DND-41 (cell line): ENCODE measurements around the gene CDC42EP2.

ENCODE experiments used
- ATAC-seq: fragments of 200-7000 bp; cut with Tn5 transposase; 3 replicates; pipeline ENCODE4 v1.9.1; 2021; ENCODE audit warnings: low read depth; ENCODE audit not compliant: insufficient read depth
- DNase-seq: peaks from one replicate; pipeline ENCODE4 v3.0.0-alpha.2; 2020
- H2AFZ ChIP-seq: 2 replicates; pipeline ENCODE4 v1.6.0; 2012; ENCODE audit warnings: low read depth, low read length
- H3K27ac ChIP-seq: 2 replicates; pipeline ENCODE4 v1.5.1; 2012; ENCODE audit warnings: low read length, inconsistent platforms
- H3K27me3 ChIP-seq: fragments of 200-600 bp; sonication (generic); 2 replicates; pipeline ENCODE4 v1.6.0; 2012; ENCODE audit warnings: low read length, mild to moderate bottlenecking, inconsistent platforms; ENCODE audit not compliant: insufficient read depth, poor library complexity
- H3K36me3 ChIP-seq: 2 replicates; pipeline ENCODE4 v1.5.1; 2012; ENCODE audit warnings: low read length, inconsistent platforms; ENCODE audit not compliant: insufficient read depth
- H3K4me1 ChIP-seq: 2 replicates; pipeline ENCODE4 v1.5.1; 2012; ENCODE audit warnings: mild to moderate bottlenecking, low read length; ENCODE audit not compliant: insufficient read depth
- H3K4me2 ChIP-seq: 2 replicates; pipeline ENCODE4 v1.6.0; 2012; ENCODE audit warnings: mild to moderate bottlenecking, moderate library complexity, low read length, inconsistent platforms; ENCODE audit not compliant: insufficient read depth
- H3K4me3 ChIP-seq, 2 experiments: fragments of 200-600 bp in 1 of 2; shearing (Covaris generic) in 1 of 2; 2 replicates each; pipeline ENCODE4 v1.5.1; 2012 to 2016; ENCODE audit warnings: inconsistent platforms in 2 of 2, low read length in 2 of 2, mild to moderate bottlenecking in 2 of 2, low read depth in 1 of 2, moderate library complexity in 1 of 2
- H3K79me2 ChIP-seq: 2 replicates; pipeline ENCODE4 v1.6.0; 2012; ENCODE audit warnings: low read length, inconsistent platforms; ENCODE audit not compliant: insufficient read depth
- H3K9ac ChIP-seq: 2 replicates; pipeline ENCODE4 v1.6.0; 2012; ENCODE audit warnings: low read depth, mild to moderate bottlenecking, inconsistent platforms, low read length, moderate library complexity
- H3K9me3 ChIP-seq: 2 replicates; pipeline ENCODE4 v1.5.1; 2012; ENCODE audit warnings: low read length, moderate library complexity, mild to moderate bottlenecking, inconsistent platforms; ENCODE audit not compliant: insufficient read depth, severe bottlenecking
- H4K20me1 ChIP-seq: 2 replicates; pipeline ENCODE4 v1.6.0; 2012; ENCODE audit warnings: low read length; ENCODE audit not compliant: insufficient read depth
- EZH2 ChIP-seq: IDR thresholded peaks from 3 replicates; pipeline ENCODE4 v1.6.1; 2012; ENCODE audit warnings: borderline replicate concordance, low read depth, mild to moderate bottlenecking, moderate library complexity, low read length, inconsistent platforms; ENCODE audit not compliant: severe bottlenecking
- TF ChIP-seq, protein P1 (sequence below): IDR thresholded peaks from 2 replicates; pipeline ENCODE4 v1.5.1; 2012; ENCODE audit warnings: borderline replicate concordance, low read length, moderate library complexity, mild to moderate bottlenecking; ENCODE audit not compliant: poor library complexity, severe bottlenecking; ENCODE audit errors: extremely low read depth

Gene CDC42EP2

GRCh38 chr11:65307298-65308229 is 7.1 kb upstream of the CDC42EP2 start:
- no peak overlapping the region for H3K27ac ChIP-seq
- no peak for TF ChIP-seq EZH2
- TF ChIP-seq, protein P1, sequence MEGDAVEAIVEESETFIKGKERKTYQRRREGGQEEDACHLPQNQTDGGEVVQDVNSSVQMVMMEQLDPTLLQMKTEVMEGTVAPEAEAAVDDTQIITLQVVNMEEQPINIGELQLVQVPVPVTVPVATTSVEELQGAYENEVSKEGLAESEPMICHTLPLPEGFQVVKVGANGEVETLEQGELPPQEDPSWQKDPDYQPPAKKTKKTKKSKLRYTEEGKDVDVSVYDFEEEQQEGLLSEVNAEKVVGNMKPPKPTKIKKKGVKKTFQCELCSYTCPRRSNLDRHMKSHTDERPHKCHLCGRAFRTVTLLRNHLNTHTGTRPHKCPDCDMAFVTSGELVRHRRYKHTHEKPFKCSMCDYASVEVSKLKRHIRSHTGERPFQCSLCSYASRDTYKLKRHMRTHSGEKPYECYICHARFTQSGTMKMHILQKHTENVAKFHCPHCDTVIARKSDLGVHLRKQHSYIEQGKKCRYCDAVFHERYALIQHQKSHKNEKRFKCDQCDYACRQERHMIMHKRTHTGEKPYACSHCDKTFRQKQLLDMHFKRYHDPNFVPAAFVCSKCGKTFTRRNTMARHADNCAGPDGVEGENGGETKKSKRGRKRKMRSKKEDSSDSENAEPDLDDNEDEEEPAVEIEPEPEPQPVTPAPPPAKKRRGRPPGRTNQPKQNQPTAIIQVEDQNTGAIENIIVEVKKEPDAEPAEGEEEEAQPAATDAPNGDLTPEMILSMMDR: no peak
- no peak overlapping the region for H3K9ac ChIP-seq
- H2AFZ ChIP-seq: no peak overlapping the region
- no peak overlapping the region for H3K4me3 ChIP-seq
- no peak; the same call in 2 of the 3 replicates for ATAC-seq
- H3K36me3 ChIP-seq: peaks cover 28% of the 10 kb centered on the region
- H4K20me1 ChIP-seq: peaks cover 14% of the 10 kb centered on the region; the same call in 1 of the 2 replicates
- no peaks in the 10 kb centered on the region for H3K9me3 ChIP-seq
- H3K79me2 ChIP-seq: no peaks in the 10 kb centered on the region
- DNase-seq: no peak
- no peaks in the 10 kb centered on the region for H3K4me1 ChIP-seq
- H3K4me2 ChIP-seq: no peak overlapping the region
- H3K27me3 ChIP-seq: no peaks in the 10 kb centered on the region

- Histone ChIP-seq H3K79me2 (no peaks in the 10 kb centered on the region), H3K9ac (no peak overlapping the region), H3K27me3 (no peaks in the 10 kb centered on the region), H3K4me3 (no peak overlapping the region), H4K20me1 (peaks cover 14% of the 10 kb centered on the region; the same call in 1 of the 2 replicates), H3K9me3 (no peaks in the 10 kb centered on the region), H3K36me3 (peaks cover 22% of the 10 kb centered on the region), H3K4me2 (no peak overlapping the region), H3K27ac (no peak overlapping the region), H3K4me1 (no peaks in the 10 kb centered on the region), H2AFZ (no peak overlapping the region)
- DNase-seq (no peak), ATAC-seq (0 out of 3 replicates have a peak, but pooled peaks have one; percentile 17)
- TF ChIP-seq, protein P1: no peak
- TF ChIP-seq EZH2: no peak
Observed at GRCh38 chr11:65308281-65308891, 6.3 kb upstream of the CDC42EP2 start.

DNA sequence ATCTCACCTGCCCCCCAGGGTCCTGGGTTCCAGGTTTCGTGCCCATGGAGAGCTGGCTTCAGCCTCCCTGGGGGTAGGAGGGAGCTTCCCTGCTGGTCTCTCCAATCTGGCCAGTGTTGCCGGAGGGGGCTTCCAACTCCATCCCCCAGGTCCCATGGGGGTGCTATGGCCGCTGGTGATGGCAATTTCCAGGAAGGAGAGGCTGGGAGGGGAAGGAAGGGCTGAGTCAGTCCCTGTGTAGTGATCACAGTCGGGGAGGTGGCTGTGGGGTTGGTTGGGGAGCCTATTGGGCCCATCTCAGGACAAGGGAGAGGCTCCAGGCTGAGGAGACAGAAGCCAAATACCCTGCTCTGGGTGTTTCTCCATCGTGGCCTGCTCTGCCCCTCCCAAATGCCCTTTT is 5.7 kb upstream of the CDC42EP2 start:
- TF ChIP-seq, protein P1: no peak
- no peak for TF ChIP-seq EZH2
- Histone ChIP-seq H3K27me3 (no peaks in the 10 kb centered on the region), H3K4me2 (no peak overlapping the region), H3K4me1 (no peaks in the 10 kb centered on the region), H4K20me1 (0 out of 2 replicates have a peak, but pooled peaks cover 9% of the 10 kb centered on the region), H3K4me3 (no peak overlapping the region), H3K36me3 (peaks cover 16% of the 10 kb centered on the region), H3K27ac (no peak overlapping the region), H2AFZ (no peak overlapping the region), H3K79me2 (no peaks in the 10 kb centered on the region), H3K9me3 (no peaks in the 10 kb centered on the region), H3K9ac (no peak overlapping the region)
- no peak for DNase-seq
- 0 out of 3 replicates have a peak, but pooled peaks have one; percentile 1 for ATAC-seq
